Gastrocnemius medialis (tissue), 4 donors: ENCODE measurements around the gene PCDHA5. TPM values are rescaled to one million over a fixed set of nuclear protein-coding genes. Genes with fewer than 3 reads are reported as not detected.

Source experiments
- ATAC-seq, 2 donors: fragments of 150-250 bp; one replicate each; pipeline ENCODE4 v1.9.1; 2016
- DNase-seq, 2 donors: peaks; one replicate each; pipeline ENCODE4 v3.0.0-alpha.2; 2019
- H3K27ac ChIP-seq, 4 donors: fragments of 200-600 bp; sonication (generic); 1 replicate in 1 of 4; 2 replicates in 3 of 4; pipeline ENCODE4 v1.5.1; 2016 to 2018; ENCODE audit warnings: mild to moderate bottlenecking in 2 of 4, moderate library complexity in 1 of 4
- H3K27me3 ChIP-seq, 3 donors: fragments of 200-600 bp; sonication (generic) in 2 of 3; 1 replicate in 1 of 3; 2 replicates in 2 of 3; pipeline versions ENCODE4 v1.5.1 to v1.6.0; 2016 to 2019; ENCODE audit warnings: mild to moderate bottlenecking in 1 of 3, moderate library complexity in 1 of 3
- H3K36me3 ChIP-seq, 2 donors: fragments of 200-600 bp; sonication (generic) in 1 of 2; one replicate each; pipeline ENCODE4 v1.5.1; 2017 to 2018
- H3K4me1 ChIP-seq, 2 donors: fragments of 200-600 bp; sonication (generic) in 1 of 2; one replicate each; pipeline ENCODE4 v1.5.1; 2016 to 2017; ENCODE audit warnings: mild to moderate bottlenecking in 2 of 2
- H3K4me3 ChIP-seq, 4 donors: fragments of 200-600 bp; sonication (generic) in 3 of 4; 1 replicate in 1 of 4; 2 replicates in 3 of 4; pipeline ENCODE4 v1.5.1; 2016 to 2019; ENCODE audit warnings: mild to moderate bottlenecking in 2 of 4
- H3K9me3 ChIP-seq, 3 donors: fragments of 200-600 bp; sonication (generic) in 2 of 3; 1 replicate in 1 of 3; 2 replicates in 2 of 3; pipeline ENCODE4 v1.5.1; 2016 to 2019
- POLR2A ChIP-seq, 2 donors: fragments of 450-650 bp; IDR thresholded peaks; one replicate each; pipeline ENCODE4 v1.6.1; 2017; ENCODE audit warnings: antibody characterized with exemption in 2 of 2, mild to moderate bottlenecking in 2 of 2, moderate library complexity in 2 of 2
- in situ Hi-C, 4 donors: fragments of 200-750 bp; cut with MboI; loops; one replicate each; pipeline versions ENCODE4 v1.15.0 to v1.8.0; 2017; ENCODE audit warnings: low sequenced_read_pairs in 4 of 4
- intact Hi-C: fragments of 100-400 bp; cut with DNase I; formaldehyde crosslinking; loops from one replicate; pipeline ENCODE4 v1.15.1; 2023; ENCODE audit warnings: low total_unique reads
- total RNA-seq, 4 donors: library from RNA; depleted of rRNA; stranded (reverse); fragments of >200 nt; gene quantifications; one replicate each; pipeline versions ENCODE4 v1.1.0 to v1.2.3, GENCODE V29; 2016
- TF ChIP-seq, protein P1 (sequence below), 5 experiments: fragments of 450-650 bp in 3 of 5; fragments of 200-600 bp in 2 of 5; sonication (generic) in 2 of 5; IDR thresholded peaks in 4 of 5; conservative IDR thresholded peaks in 1 of 5; 1 replicate in 4 of 5; 2 replicates in 1 of 5; pipeline ENCODE4 v1.5.1; 2016 to 2019; ENCODE audit warnings: antibody characterized with exemption in 5 of 5, mild to moderate bottlenecking in 3 of 5, moderate library complexity in 3 of 5

PCDHA5 gene
- total RNA-seq, 4 donors from 2014 or later: not detected

DNA sequence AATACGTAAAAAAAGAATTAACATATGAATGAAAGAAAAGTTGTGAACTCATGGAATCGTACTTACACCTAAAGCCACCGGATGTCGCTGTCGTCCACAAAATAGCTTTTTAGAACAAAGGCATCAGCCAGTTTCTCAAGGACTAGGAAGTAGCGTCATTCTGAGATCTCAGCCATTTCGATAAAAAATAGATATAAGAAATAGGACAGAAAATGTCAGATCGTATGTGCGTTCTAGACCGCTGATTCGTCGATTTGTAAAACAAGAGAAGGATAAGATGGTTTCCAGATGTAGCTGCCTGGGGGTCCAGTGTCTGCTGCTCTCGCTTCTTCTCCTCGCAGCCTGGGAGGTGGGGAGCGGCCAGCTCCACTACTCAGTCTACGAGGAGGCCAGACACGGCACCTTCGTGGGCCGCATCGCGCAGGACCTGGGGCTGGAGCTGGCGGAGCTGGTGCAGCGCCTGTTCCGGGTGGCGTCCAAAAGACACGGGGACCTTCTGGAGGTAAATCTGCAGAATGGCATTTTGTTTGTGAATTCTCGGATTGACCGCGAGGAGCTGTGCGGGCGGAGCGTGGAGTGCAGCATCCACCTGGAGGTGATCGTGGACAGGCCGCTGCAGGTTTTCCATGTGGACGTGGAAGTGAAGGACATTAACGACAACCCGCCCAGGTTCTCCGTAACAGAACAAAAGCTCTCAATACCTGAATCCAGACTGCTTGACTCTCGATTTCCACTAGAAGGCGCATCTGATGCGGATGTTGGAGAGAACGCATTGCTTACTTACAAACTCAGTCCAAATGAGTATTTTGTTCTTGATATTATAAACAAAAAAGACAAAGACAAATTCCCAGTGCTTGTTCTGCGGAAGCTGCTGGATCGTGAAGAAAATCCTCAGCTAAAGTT is 34.6 kb downstream of the PCDHA5 start, which contains the start of gene PCDHA10:
Gene PCDHA10, plus strand, starts transcription at position 126 of the 903 bp plus-strand sequence. Its CDS starts 152 bp downstream, at position 278.
- peaks cover 0 to 8% (median 0%) of the 10 kb centered on the region in 3 donors for H3K27me3 ChIP-seq
- DNase-seq: no peak
- no peaks in the 10 kb centered on the region for H3K36me3 ChIP-seq
- H3K4me1 ChIP-seq: no peaks in the 10 kb centered on the region
- TF ChIP-seq POLR2A (IDR thresholded peaks at IDR 0.05): no peak
- TF ChIP-seq, protein P1, sequence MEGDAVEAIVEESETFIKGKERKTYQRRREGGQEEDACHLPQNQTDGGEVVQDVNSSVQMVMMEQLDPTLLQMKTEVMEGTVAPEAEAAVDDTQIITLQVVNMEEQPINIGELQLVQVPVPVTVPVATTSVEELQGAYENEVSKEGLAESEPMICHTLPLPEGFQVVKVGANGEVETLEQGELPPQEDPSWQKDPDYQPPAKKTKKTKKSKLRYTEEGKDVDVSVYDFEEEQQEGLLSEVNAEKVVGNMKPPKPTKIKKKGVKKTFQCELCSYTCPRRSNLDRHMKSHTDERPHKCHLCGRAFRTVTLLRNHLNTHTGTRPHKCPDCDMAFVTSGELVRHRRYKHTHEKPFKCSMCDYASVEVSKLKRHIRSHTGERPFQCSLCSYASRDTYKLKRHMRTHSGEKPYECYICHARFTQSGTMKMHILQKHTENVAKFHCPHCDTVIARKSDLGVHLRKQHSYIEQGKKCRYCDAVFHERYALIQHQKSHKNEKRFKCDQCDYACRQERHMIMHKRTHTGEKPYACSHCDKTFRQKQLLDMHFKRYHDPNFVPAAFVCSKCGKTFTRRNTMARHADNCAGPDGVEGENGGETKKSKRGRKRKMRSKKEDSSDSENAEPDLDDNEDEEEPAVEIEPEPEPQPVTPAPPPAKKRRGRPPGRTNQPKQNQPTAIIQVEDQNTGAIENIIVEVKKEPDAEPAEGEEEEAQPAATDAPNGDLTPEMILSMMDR (IDR thresholded peaks at IDR 0.05 in 4 of 5, conservative IDR thresholded peaks at IDR 0.05 in 1 of 5): peak in 1 of 5 experiments; percentile 25
- H3K4me3 ChIP-seq: no peak within 1 kb of the TSS
- intact Hi-C loops (no loop called here), in situ Hi-C loops (no loop called here)
- ATAC-seq: no peak
- H3K27ac ChIP-seq: no peak within 1 kb of the TSS
- no peaks in the 10 kb centered on the region for H3K9me3 ChIP-seq

DNA sequence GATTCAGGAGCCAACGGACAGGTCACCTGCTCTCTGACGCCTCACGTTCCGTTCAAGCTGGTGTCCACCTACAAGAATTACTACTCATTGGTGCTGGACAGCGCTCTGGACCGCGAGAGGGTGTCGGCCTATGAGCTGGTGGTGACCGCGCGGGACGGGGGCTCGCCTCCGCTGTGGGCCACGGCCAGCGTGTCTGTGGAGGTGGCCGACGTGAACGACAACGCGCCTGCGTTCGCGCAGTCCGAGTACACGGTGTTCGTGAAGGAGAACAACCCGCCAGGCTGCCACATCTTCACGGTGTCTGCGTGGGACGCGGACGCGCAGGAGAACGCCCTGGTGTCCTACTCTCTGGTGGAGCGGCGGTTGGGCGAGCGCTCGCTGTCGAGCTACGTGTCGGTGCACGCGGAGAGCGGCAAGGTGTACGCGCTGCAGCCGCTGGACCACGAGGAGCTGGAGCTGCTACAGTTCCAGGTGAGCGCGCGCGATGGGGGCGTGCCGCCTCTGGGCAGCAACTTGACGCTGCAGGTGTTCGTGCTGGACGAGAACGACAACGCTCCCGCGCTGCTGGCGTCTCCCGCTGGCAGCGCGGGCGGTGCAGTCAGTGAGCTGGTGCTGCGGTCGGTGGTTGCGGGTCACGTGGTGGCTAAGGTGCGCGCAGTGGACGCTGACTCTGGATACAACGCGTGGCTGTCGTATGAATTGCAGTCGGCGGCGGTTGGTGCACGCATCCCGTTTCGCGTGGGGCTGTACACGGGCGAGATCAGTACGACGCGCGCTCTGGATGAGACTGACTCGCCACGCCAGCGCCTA is 36.0 kb downstream of the PCDHA5 start:
- in situ Hi-C loops (no loop called here), intact Hi-C loops (no loop called here)
- Histone ChIP-seq H3K27me3 (peaks cover 0 to 8% (median 0%) of the 10 kb centered on the region in 3 donors), H3K27ac (no peak overlapping the region), H3K9me3 (no peaks in the 10 kb centered on the region), H3K4me3 (no peak overlapping the region), H3K4me1 (no peaks in the 10 kb centered on the region), H3K36me3 (no peaks in the 10 kb centered on the region)
- ATAC-seq (no peak), DNase-seq (no peak)
- TF ChIP-seq, protein P1 (IDR thresholded peaks at IDR 0.05 in 4 of 5, conservative IDR thresholded peaks at IDR 0.05 in 1 of 5): no peak
- no peak for TF ChIP-seq POLR2A (IDR thresholded peaks at IDR 0.05)

DNA sequence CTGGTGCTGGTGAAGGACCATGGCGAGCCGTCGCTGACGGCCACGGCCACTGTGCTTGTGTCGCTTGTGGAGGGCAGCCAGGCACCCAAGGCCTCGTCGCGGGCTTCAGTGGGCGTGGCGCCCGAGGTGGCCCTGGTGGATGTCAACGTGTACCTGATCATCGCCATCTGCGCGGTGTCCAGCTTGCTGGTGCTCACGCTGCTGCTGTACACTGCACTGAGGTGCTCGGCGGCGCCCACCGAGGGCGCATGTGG is 36.5 kb downstream of the PCDHA5 start:
- Histone ChIP-seq H3K27ac (no peak overlapping the region), H3K4me3 (no peak overlapping the region), H3K9me3 (no peaks in the 10 kb centered on the region), H3K4me1 (no peaks in the 10 kb centered on the region), H3K27me3 (peaks cover 0 to 8% (median 0%) of the 10 kb centered on the region in 3 donors), H3K36me3 (no peaks in the 10 kb centered on the region)
- intact Hi-C loops (no loop called here), in situ Hi-C loops (no loop called here)
- no peak for DNase-seq
- no peak for ATAC-seq
- TF ChIP-seq, protein P1 (IDR thresholded peaks at IDR 0.05 in 4 of 5, conservative IDR thresholded peaks at IDR 0.05 in 1 of 5): no peak
- TF ChIP-seq POLR2A (IDR thresholded peaks at IDR 0.05): no peak

DNA sequence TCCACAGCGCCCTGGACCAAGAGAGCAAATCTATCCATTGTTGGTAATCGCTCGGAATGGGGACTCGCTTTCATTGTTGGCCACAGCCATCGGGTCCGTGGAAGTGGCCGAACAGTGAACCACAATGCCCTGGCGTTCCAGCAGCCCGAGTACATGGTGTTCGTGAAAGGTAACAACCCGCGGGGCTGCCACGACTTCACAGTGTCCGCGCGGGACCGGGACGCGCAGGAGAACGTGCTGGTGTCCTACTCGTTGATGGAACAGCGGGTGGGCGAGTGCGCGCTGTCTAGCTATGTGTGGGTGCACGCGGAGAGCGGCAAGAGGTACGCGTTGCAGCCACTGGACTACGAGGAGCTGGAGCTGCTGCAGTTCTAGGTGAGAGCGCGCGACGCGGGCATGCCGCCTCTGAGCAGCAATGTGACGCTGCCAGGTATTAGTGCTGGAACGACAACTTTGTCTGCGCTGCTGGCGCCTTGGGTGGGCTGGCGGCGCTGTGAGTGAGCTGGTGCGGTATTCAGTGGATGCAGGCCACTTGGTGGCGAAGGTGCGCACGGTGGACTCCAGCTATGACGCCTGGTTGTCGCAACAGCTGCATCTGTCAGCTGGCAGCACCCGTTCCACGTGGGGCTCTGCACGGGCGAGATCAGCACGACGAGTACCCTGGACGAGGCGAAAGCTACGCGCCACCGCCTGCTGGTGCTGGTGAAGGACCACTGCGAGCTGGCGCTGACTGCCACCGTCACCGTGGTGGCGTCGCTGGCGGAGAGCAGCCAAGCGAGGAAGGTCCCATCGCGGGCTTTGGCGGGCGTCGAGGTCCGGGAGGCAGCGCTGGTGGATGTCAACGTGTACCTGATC is 41.3 kb downstream of the PCDHA5 start:
- Histone ChIP-seq H3K27me3 (peaks cover 0 to 3% (median 0%) of the 10 kb centered on the region in 3 donors), H3K36me3 (no peaks in the 10 kb centered on the region), H3K27ac (no peak overlapping the region), H3K4me1 (no peaks in the 10 kb centered on the region), H3K9me3 (no peaks in the 10 kb centered on the region), H3K4me3 (no peak overlapping the region)
- in situ Hi-C loops (no loop called here), intact Hi-C loops (no loop called here)
- ATAC-seq (no peak), DNase-seq (no peak)
- TF ChIP-seq, protein P1 (IDR thresholded peaks at IDR 0.05 in 4 of 5, conservative IDR thresholded peaks at IDR 0.05 in 1 of 5): no peak
- no peak for TF ChIP-seq POLR2A (IDR thresholded peaks at IDR 0.05)
